DND-41 (cell line): ENCODE measurements around the gene CARTPT.

ENCODE experiments used
- ATAC-seq: fragments of 200-7000 bp; cut with Tn5 transposase; 3 replicates; pipeline ENCODE4 v1.9.1; 2021; ENCODE audit warnings: low read depth; ENCODE audit not compliant: insufficient read depth
- DNase-seq: peaks from one replicate; pipeline ENCODE4 v3.0.0-alpha.2; 2020
- H2AFZ ChIP-seq: 2 replicates; pipeline ENCODE4 v1.6.0; 2012; ENCODE audit warnings: low read depth, low read length
- H3K27ac ChIP-seq: 2 replicates; pipeline ENCODE4 v1.5.1; 2012; ENCODE audit warnings: low read length, inconsistent platforms
- H3K27me3 ChIP-seq: fragments of 200-600 bp; sonication (generic); 2 replicates; pipeline ENCODE4 v1.6.0; 2012; ENCODE audit warnings: low read length, mild to moderate bottlenecking, inconsistent platforms; ENCODE audit not compliant: insufficient read depth, poor library complexity
- H3K36me3 ChIP-seq: 2 replicates; pipeline ENCODE4 v1.5.1; 2012; ENCODE audit warnings: low read length, inconsistent platforms; ENCODE audit not compliant: insufficient read depth
- H3K4me1 ChIP-seq: 2 replicates; pipeline ENCODE4 v1.5.1; 2012; ENCODE audit warnings: mild to moderate bottlenecking, low read length; ENCODE audit not compliant: insufficient read depth
- H3K4me2 ChIP-seq: 2 replicates; pipeline ENCODE4 v1.6.0; 2012; ENCODE audit warnings: mild to moderate bottlenecking, moderate library complexity, low read length, inconsistent platforms; ENCODE audit not compliant: insufficient read depth
- H3K4me3 ChIP-seq, 2 experiments: fragments of 200-600 bp in 1 of 2; shearing (Covaris generic) in 1 of 2; 2 replicates each; pipeline ENCODE4 v1.5.1; 2012 to 2016; ENCODE audit warnings: inconsistent platforms in 2 of 2, low read length in 2 of 2, mild to moderate bottlenecking in 2 of 2, low read depth in 1 of 2, moderate library complexity in 1 of 2
- H3K79me2 ChIP-seq: 2 replicates; pipeline ENCODE4 v1.6.0; 2012; ENCODE audit warnings: low read length, inconsistent platforms; ENCODE audit not compliant: insufficient read depth
- H3K9ac ChIP-seq: 2 replicates; pipeline ENCODE4 v1.6.0; 2012; ENCODE audit warnings: low read depth, mild to moderate bottlenecking, inconsistent platforms, low read length, moderate library complexity
- H3K9me3 ChIP-seq: 2 replicates; pipeline ENCODE4 v1.5.1; 2012; ENCODE audit warnings: low read length, moderate library complexity, mild to moderate bottlenecking, inconsistent platforms; ENCODE audit not compliant: insufficient read depth, severe bottlenecking
- H4K20me1 ChIP-seq: 2 replicates; pipeline ENCODE4 v1.6.0; 2012; ENCODE audit warnings: low read length; ENCODE audit not compliant: insufficient read depth
- EZH2 ChIP-seq: IDR thresholded peaks from 3 replicates; pipeline ENCODE4 v1.6.1; 2012; ENCODE audit warnings: borderline replicate concordance, low read depth, mild to moderate bottlenecking, moderate library complexity, low read length, inconsistent platforms; ENCODE audit not compliant: severe bottlenecking
- TF ChIP-seq, protein P1 (sequence below): IDR thresholded peaks from 2 replicates; pipeline ENCODE4 v1.5.1; 2012; ENCODE audit warnings: borderline replicate concordance, low read length, moderate library complexity, mild to moderate bottlenecking; ENCODE audit not compliant: poor library complexity, severe bottlenecking; ENCODE audit errors: extremely low read depth

CARTPT gene

DNA sequence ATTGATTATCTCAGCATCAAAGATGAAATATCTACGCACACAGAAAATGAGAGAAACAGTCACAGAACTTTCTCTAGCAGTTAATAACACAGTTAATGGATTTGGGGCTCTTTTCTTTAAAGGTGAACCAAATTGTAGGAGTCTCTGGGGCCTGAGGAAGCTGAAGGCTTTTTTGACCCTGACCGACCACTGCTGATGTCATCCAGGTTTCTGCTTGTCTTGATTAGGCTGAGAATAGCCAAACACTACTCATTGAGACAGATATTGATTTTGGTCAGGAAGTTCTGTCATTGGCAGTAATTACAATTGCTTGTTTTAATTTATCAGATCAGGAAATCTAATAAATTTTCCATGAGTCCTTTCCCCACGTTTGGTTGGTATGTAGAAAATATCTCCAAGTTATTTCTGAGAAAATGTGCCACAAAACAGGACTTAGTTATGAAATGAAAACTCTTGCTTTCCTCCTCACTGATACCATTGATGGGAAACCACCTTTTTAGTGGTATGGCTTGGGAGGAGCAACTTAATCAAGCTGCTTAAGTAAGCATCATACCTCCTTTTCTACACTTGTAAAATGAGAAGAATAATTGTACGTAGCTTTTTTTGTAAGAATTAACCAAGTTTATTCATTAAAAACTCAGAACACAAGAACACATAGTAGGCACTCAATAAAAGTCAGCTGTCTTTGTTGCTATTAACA is 19.7 kb downstream of the CARTPT start:
- Histone ChIP-seq H3K4me1 (no peaks in the 10 kb centered on the region), H2AFZ (no peak overlapping the region), H3K4me3 (no peak overlapping the region), H4K20me1 (no peaks in the 10 kb centered on the region), H3K9me3 (no peaks in the 10 kb centered on the region), H3K79me2 (no peaks in the 10 kb centered on the region), H3K9ac (no peak overlapping the region), H3K27ac (no peak overlapping the region), H3K4me2 (no peak overlapping the region), H3K27me3 (peaks cover 3% of the 10 kb centered on the region), H3K36me3 (no peaks in the 10 kb centered on the region)
- TF ChIP-seq, protein P1, sequence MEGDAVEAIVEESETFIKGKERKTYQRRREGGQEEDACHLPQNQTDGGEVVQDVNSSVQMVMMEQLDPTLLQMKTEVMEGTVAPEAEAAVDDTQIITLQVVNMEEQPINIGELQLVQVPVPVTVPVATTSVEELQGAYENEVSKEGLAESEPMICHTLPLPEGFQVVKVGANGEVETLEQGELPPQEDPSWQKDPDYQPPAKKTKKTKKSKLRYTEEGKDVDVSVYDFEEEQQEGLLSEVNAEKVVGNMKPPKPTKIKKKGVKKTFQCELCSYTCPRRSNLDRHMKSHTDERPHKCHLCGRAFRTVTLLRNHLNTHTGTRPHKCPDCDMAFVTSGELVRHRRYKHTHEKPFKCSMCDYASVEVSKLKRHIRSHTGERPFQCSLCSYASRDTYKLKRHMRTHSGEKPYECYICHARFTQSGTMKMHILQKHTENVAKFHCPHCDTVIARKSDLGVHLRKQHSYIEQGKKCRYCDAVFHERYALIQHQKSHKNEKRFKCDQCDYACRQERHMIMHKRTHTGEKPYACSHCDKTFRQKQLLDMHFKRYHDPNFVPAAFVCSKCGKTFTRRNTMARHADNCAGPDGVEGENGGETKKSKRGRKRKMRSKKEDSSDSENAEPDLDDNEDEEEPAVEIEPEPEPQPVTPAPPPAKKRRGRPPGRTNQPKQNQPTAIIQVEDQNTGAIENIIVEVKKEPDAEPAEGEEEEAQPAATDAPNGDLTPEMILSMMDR: no peak
- TF ChIP-seq EZH2: no peak
- DNase-seq (no peak), ATAC-seq (no peak)

DNA sequence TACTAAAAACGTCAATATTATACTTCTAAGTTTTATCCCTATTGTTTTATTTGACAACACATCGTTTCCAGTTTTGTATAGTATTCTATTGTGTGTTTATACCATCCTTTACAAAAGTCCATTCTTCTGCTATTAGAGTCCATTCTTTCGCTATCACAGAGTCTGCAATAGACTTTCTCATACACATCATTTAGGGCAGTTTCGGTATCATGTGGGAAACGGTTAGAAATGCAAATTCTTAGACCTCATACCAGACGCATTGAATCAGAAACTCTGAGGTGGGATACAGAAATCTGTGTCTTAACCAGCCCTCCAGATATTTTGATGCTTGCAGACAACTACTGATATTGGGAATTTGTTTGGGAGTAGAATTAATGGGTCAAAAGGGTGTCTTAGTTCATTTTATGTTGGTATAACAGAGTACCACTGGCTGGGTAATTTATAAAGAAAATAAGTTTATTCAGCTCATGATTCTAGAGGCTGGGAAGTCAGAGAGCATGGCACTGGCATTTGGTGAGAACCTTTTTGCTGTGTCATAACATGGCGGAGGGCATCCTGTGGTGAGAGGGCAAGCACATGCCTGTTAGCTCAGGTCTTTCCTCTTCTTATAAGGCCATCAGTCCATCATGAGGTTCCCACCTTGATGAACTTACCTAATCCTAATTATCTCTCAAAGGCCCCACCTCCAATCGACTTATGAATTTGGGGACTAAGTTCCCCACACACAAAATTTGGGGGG is 21.1 kb downstream of the CARTPT start:
- Histone ChIP-seq H2AFZ (no peak overlapping the region), H3K9ac (no peak overlapping the region), H3K9me3 (no peaks in the 10 kb centered on the region), H3K36me3 (no peaks in the 10 kb centered on the region), H3K4me3 (no peak overlapping the region), H3K27ac (no peak overlapping the region), H3K79me2 (no peaks in the 10 kb centered on the region), H3K4me2 (no peak overlapping the region), H3K27me3 (peaks cover 3% of the 10 kb centered on the region), H3K4me1 (no peaks in the 10 kb centered on the region), H4K20me1 (no peaks in the 10 kb centered on the region)
- DNase-seq (no peak), ATAC-seq (no peak)
- TF ChIP-seq, protein P1: no peak
- no peak for TF ChIP-seq EZH2

DNA sequence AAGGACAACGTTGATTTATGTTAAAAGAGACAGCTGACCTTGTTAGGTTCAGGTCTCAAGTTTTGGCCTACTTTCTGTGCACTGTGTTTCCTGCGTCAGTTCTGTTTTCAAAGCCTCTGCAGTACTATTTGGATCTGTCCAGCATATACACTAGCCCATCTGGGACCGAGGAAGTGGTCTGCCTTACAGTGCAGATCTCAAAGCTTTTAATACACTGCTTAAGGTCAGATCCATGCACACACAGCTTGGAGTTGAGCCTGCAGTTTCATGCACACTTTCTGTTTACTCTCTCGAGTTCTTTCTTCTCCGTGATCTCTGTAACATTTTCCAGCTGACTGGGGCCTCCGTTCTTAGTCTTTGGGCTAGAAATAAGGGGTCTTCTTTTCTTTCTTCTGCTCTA is 24.1 kb downstream of the CARTPT start:
- H3K4me1 ChIP-seq: no peaks in the 10 kb centered on the region
- no peak overlapping the region for H2AFZ ChIP-seq
- H3K9ac ChIP-seq: no peak overlapping the region
- ATAC-seq (no peak), DNase-seq (no peak)
- no peaks in the 10 kb centered on the region for H3K36me3 ChIP-seq
- TF ChIP-seq, protein P1: no peak
- TF ChIP-seq EZH2: no peak
- no peak overlapping the region for H3K4me2 ChIP-seq
- H3K4me3 ChIP-seq: no peak overlapping the region
- H4K20me1 ChIP-seq: no peaks in the 10 kb centered on the region
- H3K79me2 ChIP-seq: no peaks in the 10 kb centered on the region
- H3K27ac ChIP-seq: no peak overlapping the region
- no peaks in the 10 kb centered on the region for H3K27me3 ChIP-seq
- no peaks in the 10 kb centered on the region for H3K9me3 ChIP-seq
